Activated naive CD4-positive, alpha-beta T cell treated with anti-CD3 and anti-CD28 coated beads, Interleukin-2, amount 50 U/mL, for 72 hours (primary cell): Measurements from ENCODE around the gene RNLS. TPM values are rescaled to one million over a fixed set of nuclear protein-coding genes. Genes with fewer than 3 reads are reported as not detected.

Experiments
- ATAC-seq, 2 donors: fragments of 150-1000 bp; cut with Tn5 transposase; 2 replicates each; pipeline ENCODE4 v1.10.0; 2021; ENCODE audit warnings: mild to moderate bottlenecking in 2 of 2, moderate library complexity in 2 of 2
- DNase-seq, 2 donors: peaks; one replicate each; pipeline ENCODE4 v3.0.0; 2021 to 2022; ENCODE audit warnings: low spot score in 2 of 2
- H3K27ac Mint-ChIP-seq, 2 donors: one replicate each; pipeline ENCODE4 v1.8.0; 2022; ENCODE audit warnings: mild to moderate bottlenecking in 2 of 2, mixed read lengths in 2 of 2
- H3K36me3 Mint-ChIP-seq, 2 donors: one replicate each; pipeline ENCODE4 v1.8.0; 2022; ENCODE audit warnings: mixed read lengths in 2 of 2
- H3K9me3 Mint-ChIP-seq, 2 donors: one replicate each; pipeline ENCODE4 v1.8.0; 2022; ENCODE audit warnings: mixed read lengths in 2 of 2
- total RNA-seq, 2 donors: library from RNA; stranded (reverse); gene quantifications; one replicate each; pipeline ENCODE4 v1.2.3, GENCODE V29; 2022

Gene RNLS
- 1 to 10 TPM; 3.3 to 3.8 TPM for total RNA-seq

DNA sequence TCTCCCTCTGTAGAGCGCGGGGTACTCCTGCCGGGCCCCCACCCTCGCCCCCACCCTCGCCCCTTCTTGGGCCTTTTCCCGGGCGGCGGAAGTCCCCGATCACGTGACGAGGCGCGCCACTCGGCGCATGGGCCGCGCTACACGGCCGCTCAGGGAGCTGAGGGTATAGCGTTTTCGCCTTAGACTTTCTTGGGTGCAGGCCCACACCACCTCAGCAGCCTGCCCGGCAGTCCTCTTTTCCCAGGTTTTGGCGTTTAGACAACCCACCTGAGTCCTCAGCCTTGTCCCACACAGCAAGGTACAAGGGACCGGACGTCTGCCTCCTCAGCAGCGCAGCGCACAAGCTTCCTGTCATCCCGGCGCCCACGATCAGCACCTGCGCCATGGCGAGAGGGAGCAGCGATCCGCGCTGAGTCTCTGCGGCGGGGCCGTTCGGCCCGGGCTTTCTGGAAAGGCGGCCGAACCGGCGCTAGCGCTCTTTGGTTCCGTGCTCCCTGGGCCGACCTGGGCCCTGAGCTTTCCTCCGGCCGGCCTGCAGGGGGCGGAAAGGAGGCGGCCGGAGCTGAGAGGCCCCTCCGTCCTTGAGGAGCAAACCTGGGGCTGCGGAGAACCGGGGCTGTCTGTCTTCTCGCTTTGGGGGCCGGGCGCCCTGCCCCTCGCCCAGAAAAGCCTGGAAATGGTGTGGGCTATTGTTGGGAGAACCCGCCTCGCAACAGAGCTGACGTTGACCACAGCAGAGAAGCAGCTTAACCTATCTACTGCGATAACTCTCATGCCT lies at the start of gene RNLS:
TSS of gene RNLS (minus strand) at position 513 of the 778 bp plus-strand sequence.
- H3K9me3 Mint-ChIP-seq: peaks cover 4 to 9% of the 10 kb centered on the region in 2 donors
- H3K36me3 Mint-ChIP-seq: peaks cover 7 to 23% of the 10 kb centered on the region in 2 donors
- ATAC-seq (peak; percentile 88 to 89), DNase-seq (peak; percentile 59 to 79)
- H3K27ac Mint-ChIP-seq: peak within 1 kb of the TSS; percentile 82 to 96

DNA sequence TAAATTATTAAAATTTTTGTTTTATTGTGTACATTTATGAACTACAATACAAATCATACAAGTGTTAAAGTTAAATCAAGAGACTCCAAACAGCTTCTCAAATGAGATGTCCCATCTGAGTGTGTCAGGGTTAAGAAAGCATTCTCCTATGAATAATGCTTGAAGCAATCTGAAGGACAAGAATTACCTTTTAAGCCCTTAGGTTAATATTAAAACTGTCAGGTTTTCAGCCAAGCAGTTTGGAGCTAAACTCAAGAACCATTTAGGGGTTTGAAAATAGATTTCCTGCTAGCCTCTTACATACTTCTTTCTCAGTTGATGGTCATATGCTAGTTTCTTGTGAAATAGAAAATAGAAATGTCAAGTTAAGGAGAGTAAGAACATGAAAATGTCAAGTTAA lies 41.7 kb upstream of the RNLS start:
- no peak for DNase-seq

DNA sequence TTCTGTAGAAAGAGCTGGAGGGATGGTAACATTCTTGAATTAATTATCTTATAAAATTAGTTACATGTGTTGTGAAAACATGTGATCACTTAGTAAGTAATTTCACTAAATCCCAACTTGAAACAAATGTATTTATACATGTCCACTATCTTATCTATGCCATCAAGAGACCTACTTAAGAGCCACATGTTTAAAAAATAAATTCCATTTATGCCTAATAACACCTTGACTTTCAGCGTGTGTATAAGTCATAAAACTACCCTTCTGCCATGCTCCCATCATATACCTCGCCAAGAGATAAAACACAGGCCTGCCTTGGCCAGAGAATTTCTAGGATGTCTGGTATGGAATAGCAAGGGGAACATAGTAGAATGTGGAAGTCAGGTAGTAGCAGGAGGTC lies 40.7 kb upstream of the RNLS start:
- ATAC-seq: no peak
- no peak for DNase-seq
- Mint-ChIP-seq H3K9me3 (no peaks in the 10 kb centered on the region), H3K36me3 (no peaks in the 10 kb centered on the region), H3K27ac (no peak overlapping the region)

More for the DNA sequence above, 41.7 kb upstream of the RNLS start:
- no peak for ATAC-seq
- Mint-ChIP-seq H3K9me3 (no peaks in the 10 kb centered on the region), H3K36me3 (no peaks in the 10 kb centered on the region), H3K27ac (no peak overlapping the region)

DNA sequence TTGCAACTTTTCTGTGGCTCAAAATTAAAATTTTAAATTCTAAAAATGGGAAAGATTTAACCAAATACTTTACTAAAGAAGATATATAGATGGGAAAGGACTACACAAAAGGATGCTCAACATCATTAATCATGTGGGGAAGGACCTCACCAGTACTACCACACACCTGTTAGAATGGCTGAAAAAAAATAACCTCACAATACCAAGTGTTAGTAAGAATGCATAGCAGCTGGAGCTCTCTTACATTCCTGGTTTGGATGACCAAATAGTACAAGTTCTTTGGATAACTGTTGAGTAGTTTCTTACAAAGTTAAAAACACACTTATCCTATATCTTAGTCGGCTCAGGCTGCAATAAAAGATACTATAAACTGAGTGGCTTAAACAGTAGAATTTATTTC lies 37.3 kb upstream of the RNLS start:
- DNase-seq (no peak), ATAC-seq (no peak)
- H3K27ac Mint-ChIP-seq: no peak overlapping the region
- no peaks in the 10 kb centered on the region for H3K9me3 Mint-ChIP-seq
- no peaks in the 10 kb centered on the region for H3K36me3 Mint-ChIP-seq

DNA sequence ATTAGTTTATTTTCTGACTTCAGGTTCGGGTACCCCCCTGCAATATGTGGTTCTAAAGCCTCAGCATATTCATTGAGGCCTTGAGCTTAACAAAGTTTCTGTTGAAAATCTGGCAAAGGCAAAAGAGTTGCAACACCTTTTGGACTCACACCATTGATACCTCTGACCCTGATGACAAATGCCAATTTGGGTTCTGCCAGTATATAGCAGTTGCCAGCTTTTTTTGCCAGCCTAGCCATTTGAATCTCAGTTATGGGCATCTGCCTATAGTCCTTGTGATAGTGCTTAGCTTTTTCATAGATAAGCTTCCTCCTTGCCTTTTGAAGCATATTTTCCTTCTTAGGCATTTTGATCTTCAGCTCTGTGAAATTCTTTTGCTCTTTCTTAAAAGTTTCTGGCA lies 35.4 kb upstream of the RNLS start:
- DNase-seq: no peak
- no peak overlapping the region for H3K27ac Mint-ChIP-seq
- no peaks in the 10 kb centered on the region for H3K9me3 Mint-ChIP-seq
- ATAC-seq: no peak
- H3K36me3 Mint-ChIP-seq: no peaks in the 10 kb centered on the region

DNA sequence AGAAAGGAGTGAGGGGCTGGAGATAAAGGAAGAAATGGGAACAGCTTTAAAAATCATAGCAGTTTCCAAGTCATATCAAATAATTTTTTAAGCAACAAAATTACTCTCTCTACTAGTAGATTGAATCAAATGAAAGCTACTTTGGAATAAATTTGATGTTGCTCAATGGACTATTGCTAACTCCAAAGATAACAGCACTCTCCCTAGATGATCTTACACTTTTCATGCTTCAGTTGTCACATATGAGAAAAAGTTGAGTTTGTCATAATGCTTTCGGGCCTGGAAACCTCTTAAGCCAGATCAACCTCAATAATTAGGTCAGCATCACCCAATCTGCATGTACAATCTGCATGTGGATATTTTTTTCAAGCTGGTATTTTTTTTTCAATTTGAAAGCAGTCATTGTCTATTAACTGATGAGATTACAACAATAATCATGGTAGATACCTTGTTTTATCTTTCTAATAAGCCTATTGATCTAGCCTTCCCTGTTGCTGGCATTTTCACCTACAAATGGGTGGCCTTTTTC lies 34.7 kb upstream of the RNLS start:
- Mint-ChIP-seq H3K36me3 (no peaks in the 10 kb centered on the region), H3K9me3 (no peaks in the 10 kb centered on the region), H3K27ac (no peak overlapping the region)
- ATAC-seq (no peak), DNase-seq (no peak)

DNA sequence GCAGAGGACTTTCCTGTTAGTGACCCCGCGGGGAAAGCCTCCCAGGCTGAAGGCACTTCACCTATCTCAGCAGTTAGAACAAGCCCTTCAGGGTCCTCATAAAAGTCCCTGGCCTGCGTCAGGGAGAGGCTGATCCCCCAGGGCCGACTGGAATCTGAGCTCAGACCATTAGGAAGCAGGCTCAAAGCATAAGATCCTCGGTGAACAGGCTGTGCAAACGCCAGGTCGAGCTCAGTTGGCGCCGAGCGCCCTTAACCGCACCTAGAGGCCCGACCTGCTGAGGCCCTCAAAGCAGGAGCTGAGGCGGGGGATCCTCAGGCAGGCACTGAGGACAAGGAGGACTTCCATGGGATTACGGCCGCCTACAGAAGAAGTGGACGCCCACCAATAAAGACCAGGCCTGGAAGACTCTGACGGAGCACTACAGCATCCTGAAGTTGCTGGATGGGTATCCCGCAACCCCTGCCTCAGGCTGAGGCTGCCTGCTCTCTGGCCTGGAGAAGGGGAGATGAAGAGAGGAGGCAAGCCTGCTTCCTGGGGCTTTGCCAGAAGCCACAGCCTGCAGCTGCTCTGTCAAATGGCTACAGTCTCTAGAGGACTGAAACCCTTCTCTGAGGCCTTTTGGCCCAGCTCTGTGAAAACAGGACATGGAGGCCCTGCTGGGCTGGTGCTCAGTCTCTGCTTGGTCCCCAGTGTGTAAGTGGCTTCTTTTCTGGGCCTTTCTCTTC lies 33.3 kb upstream of the RNLS start:
- H3K9me3 Mint-ChIP-seq: no peaks in the 10 kb centered on the region
- no peak for ATAC-seq
- no peak overlapping the region for H3K27ac Mint-ChIP-seq

DNA sequence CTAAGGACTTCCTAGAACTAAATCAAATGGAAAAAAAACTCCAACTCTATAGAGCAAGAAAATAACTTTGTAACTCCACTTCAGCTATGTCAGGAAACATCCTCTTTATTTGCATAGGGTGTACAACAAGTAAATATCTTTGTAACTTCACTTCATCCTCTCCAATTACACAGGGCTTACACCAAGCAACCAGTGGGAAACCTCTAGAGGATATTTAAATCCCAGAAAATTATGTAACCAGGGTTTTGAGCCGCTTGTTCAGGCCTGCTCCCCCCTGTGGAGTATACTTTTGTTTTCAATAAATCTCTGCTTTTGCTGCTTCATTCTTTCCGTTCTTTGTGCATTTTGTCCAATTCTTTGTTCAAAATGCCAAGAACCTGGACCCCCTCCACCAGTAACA lies 25.7 kb upstream of the RNLS start:
- Mint-ChIP-seq H3K27ac (no peak overlapping the region), H3K9me3 (no peaks in the 10 kb centered on the region), H3K36me3 (no peaks in the 10 kb centered on the region)
- ATAC-seq (no peak), DNase-seq (no peak)

More for the DNA sequence above, 33.3 kb upstream of the RNLS start:
- no peak for DNase-seq
- no peaks in the 10 kb centered on the region for H3K36me3 Mint-ChIP-seq

DNA sequence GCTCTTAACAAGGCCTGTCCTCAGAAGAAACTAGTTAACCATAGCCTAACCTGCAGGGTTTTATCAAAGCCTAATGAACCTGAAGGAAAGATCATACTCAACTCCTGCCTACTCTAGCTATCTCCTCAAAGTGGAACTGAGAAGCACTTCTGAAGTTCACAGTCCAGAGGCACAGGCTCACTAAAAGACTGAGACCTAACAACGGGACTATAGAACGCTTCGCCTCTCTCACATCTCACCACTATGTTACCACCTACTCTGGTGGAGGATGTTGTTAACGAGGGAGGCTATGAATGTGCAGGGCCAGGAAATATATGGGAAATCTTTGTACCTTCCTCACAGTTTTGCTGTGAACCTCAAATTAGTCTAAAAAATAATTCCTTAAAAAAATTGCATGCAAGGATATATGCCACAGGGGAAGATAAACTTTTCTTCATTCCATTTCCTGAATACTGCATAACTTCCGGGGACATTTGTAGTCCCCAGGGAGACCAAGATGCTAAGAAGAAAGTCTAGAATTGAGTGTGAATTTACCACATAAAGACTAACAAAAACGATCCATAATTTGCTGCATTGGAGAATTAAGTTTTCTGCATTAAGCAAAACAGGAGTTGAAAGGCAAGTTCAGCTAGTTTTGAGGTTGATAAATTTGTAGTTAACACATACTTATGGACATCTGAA lies 25.1 kb upstream of the RNLS start:
- Mint-ChIP-seq H3K36me3 (no peaks in the 10 kb centered on the region), H3K9me3 (no peaks in the 10 kb centered on the region), H3K27ac (no peak overlapping the region)
- DNase-seq: no peak
- no peak for ATAC-seq

DNA sequence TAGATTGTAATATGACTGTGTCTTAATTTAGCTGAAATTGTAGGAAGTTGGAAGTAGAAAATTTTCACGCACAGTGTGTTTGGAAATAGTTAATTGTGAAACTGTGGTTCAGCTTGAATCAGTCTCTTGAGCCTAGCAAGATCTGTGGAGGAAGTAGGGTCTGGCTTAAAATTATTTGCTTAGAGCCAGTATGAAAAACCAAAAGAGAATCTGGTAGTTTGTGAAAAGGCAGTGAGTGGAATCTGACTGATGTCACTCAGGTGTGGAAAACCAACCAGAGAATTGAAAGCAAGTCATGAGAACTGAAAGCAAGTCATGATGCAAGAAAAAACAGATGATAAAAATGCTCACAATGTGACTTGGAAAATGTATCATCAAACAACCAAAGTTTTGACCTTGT lies 14.9 kb upstream of the RNLS start:
- no peaks in the 10 kb centered on the region for H3K9me3 Mint-ChIP-seq
- DNase-seq (no peak), ATAC-seq (peak in 1 of 2 donors; percentile 72)
- H3K27ac Mint-ChIP-seq: no peak overlapping the region
- peaks cover 0 to 5% of the 10 kb centered on the region in 2 donors for H3K36me3 Mint-ChIP-seq

DNA sequence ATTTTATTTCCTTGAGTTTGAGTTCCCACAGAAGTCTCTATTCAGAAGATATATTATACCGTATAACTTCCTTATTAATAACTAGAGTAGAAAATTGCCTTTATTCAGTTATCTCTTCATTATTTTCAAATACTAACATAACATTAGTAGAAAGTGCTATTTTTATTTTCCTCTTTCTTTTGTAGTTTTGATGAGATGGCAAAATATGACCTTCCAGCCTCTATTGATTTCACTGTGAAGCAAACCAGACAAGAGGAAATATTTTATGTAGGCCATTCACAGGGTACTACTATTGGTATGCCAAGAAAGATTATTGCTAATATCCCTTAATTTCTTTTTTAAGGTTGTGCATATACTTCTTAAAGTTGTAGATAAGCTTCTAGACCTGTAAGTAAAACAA lies 11.4 kb upstream of the RNLS start:
- Mint-ChIP-seq H3K36me3 (no peaks in the 10 kb centered on the region), H3K27ac (no peak overlapping the region), H3K9me3 (no peaks in the 10 kb centered on the region)
- ATAC-seq: no peak
- DNase-seq: no peak

DNA sequence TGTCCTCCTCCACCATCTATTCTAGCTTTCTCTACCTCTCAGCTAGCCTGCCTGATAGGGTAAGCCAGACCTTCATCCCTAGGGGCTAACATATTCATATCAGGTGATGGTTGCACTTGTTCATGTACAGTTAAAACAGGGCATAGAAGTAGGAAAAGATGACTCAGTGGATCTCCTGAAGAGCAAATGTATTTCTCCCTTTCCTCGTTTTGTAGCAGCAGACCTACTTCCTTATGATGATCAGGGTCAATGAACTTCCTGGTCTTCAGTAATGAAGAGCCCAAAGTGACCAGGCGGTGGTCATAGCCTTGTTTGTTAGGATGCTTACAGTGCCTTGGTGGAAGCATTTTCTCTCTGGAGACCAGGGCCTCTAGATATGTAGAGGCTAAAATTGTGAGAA lies 9.8 kb upstream of the RNLS start:
- Mint-ChIP-seq H3K36me3 (no peaks in the 10 kb centered on the region), H3K9me3 (no peaks in the 10 kb centered on the region), H3K27ac (no peak overlapping the region)
- DNase-seq: no peak
- ATAC-seq: no peak

DNA sequence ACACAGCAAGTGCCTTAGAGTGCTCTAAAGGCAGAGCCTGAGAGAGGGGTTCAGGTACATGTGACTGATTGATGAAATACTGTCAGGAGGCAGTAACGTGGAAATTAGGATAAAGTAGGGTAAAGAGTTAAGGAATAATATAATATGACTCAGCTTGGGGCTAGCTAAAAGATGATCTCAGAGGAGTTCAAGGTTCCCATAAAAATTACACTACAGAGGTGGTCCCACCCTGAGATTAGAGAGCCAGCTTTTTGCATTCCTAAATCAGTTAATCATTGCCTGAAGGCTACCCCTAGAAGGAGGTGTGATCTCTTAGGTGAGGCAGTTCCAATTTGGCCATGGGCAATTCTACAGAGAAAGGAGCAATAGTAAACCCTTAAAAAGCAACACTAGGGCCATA lies 9.3 kb upstream of the RNLS start:
- Mint-ChIP-seq H3K9me3 (no peaks in the 10 kb centered on the region), H3K27ac (no peak overlapping the region), H3K36me3 (no peaks in the 10 kb centered on the region)
- ATAC-seq (no peak), DNase-seq (no peak)

DNA sequence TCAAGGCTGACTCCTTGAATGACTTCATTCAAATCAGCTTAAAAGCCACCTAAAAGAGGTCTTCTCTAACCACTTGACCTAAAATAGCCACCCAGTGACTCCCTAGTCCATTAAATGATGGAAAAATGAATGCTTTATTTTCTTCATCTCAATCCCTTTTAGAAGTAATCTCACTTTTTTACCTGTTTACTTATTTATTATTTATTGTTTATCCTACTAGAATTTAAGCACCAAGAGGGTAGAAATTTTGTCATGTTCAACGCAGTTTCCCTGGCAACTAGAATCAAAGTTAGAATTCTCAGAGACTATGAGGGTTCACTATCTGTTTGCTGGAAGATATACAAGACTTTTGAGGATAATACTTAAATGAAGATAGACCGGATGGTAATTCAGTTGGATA lies 3.3 kb upstream of the RNLS start, which contains the start of gene LIPJ:
TSS of gene LIPJ (plus strand) at position 301 of the 400 bp plus-strand sequence. CDS start 3,926 bp downstream, outside the sequence.
- ATAC-seq (no peak), DNase-seq (no peak)
- Mint-ChIP-seq H3K27ac (no peak within 1 kb of the TSS), H3K36me3 (peaks cover 7 to 23% of the 10 kb centered on the region in 2 donors), H3K9me3 (peaks cover 4 to 9% of the 10 kb centered on the region in 2 donors)

DNA sequence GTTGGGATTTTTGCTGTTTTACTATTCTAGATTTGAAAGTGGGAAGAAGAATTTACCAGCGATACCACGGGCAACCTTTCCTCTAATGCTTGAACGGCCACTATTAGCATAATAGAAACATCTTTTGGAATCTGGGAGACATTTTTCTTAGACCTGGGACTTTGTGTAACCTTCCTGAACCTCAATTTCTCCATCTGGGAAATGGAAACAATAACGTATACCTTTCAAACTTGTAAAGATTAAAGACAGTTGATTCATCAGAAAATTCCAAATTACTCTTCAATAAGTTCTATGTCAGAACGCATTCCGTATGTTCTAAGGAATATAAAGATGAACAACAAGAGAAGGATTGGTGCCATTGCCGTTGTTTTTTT lies 453 bp upstream of the RNLS start:
- no peak for DNase-seq
- peaks cover 7 to 23% of the 10 kb centered on the region in 2 donors for H3K36me3 Mint-ChIP-seq
- ATAC-seq: no peak
- H3K27ac Mint-ChIP-seq: peak overlapping the region; percentile 82 to 96
- H3K9me3 Mint-ChIP-seq: peaks cover 4 to 9% of the 10 kb centered on the region in 2 donors

DNA sequence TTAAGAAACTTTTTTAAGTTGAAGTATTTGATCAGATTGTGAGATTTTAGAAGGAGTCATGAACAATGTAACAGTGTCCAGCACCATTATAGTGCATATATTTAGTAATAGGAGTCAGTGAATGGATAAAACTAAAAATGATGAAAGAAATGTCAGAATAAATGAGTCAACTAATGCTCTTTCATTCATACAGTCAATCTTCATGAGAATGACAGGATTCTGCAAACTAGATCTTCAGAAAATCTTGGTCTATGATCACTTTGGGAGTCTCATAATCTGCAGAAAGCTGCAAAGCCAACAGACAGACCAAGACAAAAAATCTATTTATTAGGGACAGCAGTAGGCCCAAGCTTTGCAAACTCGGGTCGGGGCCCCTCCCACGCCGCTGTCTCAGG lies 710 bp downstream of the RNLS start:
- H3K36me3 Mint-ChIP-seq: peaks cover 7 to 23% of the 10 kb centered on the region in 2 donors
- peaks cover 4 to 9% of the 10 kb centered on the region in 2 donors for H3K9me3 Mint-ChIP-seq
- peak overlapping the region in 1 of 2 donors; percentile 96 for H3K27ac Mint-ChIP-seq
- ATAC-seq: no peak
- no peak for DNase-seq

DNA sequence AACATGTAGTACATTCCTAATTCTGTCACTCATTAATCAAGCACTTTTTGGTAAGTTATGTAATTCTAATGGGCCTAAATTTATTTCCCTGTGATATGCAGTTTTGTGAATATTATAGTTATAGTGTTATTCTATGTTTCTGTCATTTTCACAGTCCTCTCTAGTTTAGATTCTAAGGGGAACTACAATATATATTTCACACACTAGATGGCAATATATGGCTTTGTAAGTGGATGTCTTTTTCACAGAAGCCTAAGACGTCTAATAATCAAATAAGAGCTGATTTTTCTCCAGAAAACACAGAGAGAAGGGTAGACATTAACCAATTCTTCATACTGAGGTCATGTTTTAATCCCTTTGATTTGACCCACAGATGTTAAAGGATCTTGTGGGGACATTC lies 18.0 kb downstream of the RNLS start:
- Mint-ChIP-seq H3K36me3 (no peaks in the 10 kb centered on the region), H3K9me3 (no peaks in the 10 kb centered on the region), H3K27ac (no peak overlapping the region)
- ATAC-seq (peak in 1 of 2 donors; percentile 48), DNase-seq (no peak)
